DMS79 (cell line): Measurements from ENCODE around the gene PLA2G4E.

Source experiments
- DNase-seq: peaks from one replicate; lab custom pipeline; 2025; lab: John Stamatoyannopoulos, UW

The PLA2G4E gene

DNA sequence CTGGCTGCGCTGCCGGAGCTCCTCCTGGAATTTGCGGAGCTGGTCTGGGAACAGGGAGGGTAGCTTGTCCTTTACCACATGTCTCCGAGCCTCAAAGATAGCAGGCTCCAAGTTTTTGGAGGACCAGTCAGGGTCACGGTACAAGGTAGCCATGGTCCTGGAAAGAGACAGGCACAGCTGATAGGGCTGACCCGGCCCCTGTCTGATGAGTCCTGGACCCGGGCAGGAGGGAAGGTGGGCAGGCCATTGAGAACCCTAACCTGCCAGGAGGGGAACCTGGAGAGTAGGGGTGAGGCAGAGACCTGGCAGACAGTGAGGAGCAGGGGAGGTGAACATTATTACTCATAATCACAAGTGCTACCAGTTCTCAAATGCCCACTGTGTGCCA is 28.0 kb downstream of the PLA2G4E start:
- no peak for DNase-seq

DNA sequence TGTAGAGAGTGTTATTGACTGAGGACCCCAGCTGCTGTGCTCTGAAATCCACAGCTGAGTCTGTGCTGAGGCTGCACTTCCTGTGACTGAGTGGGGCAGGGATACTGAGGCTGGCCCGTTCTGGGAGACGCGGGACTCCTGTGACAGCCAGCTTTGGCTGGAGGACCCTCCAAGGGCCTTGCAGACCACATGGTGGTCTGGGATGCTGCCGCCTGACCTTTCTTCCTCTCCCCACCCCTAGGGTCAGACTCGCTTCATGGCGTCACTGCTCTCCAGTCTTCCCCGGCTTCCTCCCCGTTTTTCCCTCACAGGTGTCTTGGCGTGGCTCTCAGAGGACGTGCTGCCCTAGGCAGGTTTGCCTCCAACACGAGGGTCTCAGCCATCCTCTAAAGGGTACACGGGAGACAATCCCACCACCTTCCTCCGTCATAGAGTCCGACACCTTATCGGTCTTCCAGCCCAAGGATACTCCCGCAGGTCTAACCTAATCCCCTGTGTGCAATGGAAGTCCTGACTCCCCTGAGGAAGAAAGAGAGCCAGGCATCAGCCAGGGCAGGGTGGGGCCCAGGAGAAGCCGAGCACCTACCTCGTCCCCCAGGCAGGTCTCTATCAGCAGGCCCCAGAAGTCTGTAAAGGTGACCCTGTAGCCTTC is 28.6 kb downstream of the PLA2G4E start:
- no peak for DNase-seq

DNA sequence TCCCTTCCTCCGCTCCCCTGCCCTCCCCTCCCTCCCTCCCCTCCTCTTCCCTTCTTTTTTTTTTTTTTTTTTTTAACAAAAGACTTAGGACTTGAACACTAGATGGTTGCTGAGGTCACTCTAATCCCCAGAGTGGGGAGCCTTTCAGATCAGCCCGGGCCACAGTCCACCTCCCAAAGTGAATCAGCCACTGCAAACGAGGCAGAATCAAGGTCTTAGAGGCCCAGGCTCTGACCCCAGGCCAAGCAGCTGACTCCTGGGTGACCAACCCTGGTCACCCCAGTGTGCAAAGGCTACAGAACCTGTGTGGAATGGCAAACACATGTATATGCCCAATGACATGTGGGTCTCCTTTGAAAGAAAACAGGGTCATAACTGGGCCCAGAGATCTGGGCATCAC is 30.2 kb downstream of the PLA2G4E start:
- no peak for DNase-seq

DNA sequence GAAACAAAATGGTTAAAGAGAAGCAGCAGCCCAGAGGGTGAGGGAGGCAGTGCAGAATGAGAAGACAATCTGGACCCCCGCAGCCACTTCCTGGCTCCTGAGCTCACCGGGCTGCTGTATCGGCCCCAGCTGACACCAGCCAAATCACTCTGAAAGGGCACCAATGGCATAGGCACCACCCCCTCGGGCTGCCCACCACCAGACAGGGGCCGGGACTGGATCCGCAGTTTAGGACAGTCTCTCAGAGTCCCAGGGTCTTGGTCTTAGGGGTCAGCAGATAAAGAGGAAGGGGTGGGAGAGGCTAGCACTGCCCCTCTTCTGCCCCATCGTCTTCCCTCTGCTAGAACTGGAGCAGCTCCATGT is 30.6 kb downstream of the PLA2G4E start:
- DNase-seq: no peak

DNA sequence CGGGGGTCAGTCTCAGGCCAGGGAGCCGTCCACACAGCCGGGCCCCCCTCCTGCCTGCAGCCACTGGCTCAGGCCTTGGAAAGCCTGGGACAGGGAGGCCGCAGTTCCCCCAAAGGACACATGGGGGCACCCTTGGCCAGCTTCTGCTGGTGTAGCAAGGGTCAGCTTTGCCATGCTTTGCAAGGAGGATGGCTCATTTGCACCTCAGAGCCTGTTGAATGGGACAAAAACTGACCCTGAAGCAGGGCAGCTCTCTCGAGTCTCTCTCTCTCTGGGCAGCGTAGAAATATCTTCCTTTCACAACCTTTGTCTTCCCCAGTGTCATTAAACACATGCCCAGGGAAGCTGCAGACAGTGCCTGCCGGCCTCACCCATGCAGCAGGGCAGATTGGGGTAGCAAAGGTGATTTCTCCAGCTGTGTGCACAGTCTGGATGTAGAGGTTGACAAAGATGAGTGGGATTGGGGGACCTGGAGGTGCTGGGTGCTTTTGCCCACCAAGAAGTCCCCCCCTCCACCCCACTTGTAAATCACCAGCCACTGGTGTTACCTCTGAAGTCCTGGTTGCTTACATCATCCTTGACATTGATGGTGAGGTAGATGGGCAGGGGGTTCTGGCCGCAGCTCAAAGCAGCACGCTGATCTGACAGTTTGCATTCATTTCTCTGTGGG is 31.1 kb downstream of the PLA2G4E start:
- no peak for DNase-seq

DNA sequence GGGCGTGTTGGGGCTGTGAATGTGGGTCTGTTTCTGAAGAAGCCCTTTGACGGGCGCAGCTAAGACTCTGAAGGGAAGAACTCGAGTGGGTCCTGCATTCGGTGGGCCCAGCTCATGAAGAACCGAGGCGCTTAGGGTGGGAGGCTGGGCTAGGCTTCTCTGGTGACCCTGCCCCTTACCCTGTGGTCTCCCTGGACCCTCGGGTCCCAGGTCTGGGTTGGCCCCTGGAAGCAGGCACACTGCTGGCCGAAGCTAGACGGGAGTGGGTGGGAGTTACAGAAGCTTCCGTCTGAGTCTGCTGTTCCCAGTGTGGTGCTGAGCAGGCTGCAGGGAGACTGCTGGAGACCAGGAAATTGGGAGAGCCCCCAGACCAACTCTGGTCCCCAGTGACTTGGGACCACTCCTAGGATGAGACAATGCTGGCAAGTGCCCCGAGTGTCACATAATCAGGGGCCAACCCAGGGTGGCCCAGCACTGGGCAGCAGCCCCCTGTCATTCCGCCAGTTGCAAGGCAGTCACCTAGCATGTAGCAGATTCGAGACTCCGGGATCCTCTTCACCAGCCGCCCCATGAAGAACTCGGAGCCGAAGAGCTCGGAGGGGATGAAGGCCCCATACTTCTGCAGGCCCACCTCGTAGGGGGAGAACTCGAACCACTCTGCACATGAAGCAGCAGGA is 31.8 kb downstream of the PLA2G4E start:
- DNase-seq: no peak

DNA sequence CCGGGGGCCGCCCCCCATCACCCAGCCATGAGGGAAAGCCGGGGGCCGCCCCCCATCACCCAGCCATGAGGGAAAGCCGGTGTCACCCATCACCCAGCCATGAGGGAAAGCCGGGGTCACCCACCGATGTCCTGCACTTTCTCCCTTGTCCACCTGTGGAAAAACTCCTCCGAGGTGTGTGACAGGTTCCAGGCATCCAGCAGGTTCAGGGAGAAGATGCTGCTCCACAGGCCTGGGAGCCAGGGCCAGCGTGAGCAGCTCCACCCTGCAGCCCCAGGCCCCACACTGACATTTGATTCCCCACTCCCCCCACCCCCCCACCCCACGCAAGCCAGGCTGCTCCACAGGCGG is 32.9 kb downstream of the PLA2G4E start:
- DNase-seq: no peak

DNA sequence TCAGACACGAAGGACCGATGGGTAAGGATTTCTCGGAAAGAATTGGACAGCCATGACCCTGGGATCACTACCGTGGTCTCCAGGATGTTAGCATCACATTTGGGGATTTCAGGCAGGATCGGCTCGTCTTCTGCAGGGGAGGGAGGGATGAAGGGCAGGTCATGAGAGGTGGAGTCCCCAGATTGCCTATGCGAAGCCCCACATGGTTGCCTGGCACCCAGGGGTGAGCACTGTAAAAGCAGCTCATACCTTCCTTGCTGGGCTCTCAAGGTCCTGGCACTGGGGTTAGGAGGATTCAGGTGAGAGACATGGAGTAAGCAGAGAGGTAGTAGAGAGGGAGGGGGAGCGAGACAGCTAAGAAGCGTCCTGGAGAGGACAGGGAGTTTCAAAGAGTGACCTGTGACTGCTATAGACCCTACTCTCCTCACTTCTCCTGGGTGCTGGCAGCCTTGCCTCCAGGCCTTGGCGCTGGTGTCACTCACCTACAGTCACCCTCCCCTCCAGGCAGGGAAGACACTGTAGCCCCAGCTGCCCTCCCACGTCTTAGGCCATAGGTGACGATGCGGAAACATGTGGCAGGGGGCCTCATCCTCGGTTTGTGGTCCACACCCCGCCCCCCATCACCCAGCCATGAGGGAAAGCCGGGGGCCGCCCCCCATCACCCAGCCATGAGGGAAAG is 33.5 kb downstream of the PLA2G4E start:
- DNase-seq: no peak

DNA sequence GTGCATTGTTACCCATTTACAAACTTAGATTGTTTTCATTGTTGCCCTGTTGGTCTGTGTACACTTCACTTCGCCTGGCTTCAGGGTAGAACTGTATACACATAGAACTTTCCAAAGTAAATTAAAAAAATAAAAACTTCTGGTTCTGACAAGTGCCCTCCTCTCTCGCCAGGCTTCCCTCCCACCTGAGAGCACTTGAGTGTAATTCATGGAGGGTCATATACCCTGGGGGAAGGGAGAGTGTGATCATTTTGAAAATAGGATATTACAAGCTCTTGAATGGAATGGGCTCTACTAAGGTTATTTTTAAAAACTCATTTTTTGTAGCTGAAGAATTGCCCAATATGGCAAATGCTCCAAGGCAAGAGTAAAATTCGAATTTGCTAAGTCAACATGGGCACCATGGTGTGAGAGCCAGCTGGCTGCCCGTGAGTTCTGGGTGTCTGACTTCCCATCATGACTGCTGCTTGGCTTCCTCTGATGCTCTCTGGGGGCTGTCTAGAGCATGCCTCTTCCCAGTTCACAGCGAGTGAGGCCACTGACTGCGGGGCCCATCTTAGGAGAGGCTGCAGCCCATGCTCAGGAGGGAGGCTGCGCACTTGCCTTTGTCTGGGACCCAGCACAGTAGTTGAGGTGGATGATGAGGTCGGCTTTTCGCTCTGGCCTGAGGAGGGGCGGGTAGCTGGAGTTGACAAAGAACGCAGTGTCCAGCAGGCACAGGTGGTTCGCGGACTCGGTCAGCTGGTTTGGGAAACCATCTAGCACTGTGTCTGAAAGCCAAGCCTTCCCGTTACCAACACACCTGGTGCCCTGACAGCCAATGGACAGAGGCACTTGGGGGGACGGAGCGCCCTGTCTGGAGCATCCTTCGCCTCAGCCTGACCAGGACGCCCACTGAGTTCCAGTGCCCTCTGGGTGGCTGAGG is 35.3 kb downstream of the PLA2G4E start:
- no peak for DNase-seq

DNA sequence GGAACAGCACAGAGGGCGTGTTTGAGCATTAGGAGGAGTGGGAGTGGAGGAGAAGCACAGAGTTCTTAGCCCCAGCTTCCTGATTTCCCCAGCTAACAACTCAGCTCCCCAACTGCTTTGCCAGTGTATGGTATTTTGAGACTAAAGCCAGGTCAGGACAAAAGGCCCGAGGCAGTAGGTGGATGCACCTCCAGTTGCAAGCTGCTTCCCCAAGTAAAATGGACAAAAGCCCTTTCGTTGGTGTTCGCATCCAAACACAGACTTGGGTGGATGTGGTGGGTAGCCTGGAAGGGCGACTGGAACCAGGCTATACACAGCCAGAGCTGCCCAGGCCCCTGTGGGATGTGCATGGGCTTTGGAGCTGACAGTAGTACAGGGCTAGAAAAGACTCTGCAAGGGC is 36.2 kb downstream of the PLA2G4E start:
- DNase-seq: no peak

DNA sequence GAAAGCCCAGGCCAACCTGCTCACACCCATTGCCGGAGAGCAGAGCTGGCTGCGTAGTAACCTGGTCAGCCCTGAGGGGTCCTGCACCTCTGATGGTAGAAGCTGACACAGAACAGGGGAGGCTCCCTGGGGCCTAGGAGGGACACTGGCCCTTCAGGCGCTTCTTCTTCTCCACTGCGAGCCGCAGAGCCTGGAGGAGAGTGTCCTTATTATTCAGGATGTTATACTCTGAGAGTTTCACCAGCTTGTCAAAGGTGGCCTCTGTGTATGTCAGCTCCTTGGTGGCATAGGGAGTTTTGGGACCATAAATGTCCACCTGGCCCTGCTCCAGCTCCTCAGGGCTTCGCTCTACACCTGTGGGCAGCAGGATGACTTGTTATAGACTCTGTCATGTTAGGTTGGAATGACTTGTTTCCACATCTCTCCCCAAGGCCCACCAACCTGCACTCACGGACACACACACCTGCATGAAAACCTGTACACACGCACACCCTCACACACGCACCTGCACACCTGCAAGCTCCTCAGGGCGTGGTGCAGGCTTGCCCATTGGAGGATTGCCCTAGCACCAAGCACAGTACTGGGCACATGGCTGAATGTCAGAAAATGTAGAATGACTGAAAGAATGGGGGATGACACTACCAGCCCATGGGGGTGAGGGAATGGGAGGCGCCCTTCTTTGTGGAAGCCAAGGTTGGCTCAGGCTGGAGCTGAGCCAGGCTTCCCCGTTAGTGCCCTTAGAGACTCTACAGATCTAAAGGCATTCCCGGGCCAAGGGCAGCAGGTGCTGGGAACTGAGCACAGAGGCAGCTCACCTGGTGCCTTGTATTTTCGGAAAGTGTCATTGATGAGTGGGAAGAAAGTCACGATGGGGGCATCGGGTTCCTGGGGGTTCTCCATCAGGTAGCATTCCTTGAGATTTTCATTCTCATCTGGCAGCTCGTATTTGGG is 36.9 kb downstream of the PLA2G4E start:
- DNase-seq: no peak

DNA sequence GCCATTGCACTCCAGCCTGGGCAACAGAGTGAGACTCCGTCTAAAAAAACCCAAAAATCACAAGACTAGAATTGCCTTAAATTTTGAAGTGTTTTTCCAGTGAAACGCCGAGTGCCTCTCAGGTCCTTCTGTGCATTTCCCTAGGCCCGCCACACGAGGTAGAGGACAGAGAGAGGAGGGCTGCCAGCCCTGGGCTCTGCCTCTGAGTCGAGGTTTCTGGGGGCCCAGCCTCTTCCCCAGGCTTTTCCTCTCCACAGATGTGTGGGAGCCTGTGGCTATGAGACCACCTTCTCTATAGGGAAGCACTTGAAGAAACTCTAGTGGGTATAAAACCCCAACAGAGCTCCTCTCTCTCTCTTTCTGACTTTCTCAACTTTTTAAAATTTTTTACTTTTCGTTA is 37.6 kb downstream of the PLA2G4E start:
- no peak for DNase-seq

DNA sequence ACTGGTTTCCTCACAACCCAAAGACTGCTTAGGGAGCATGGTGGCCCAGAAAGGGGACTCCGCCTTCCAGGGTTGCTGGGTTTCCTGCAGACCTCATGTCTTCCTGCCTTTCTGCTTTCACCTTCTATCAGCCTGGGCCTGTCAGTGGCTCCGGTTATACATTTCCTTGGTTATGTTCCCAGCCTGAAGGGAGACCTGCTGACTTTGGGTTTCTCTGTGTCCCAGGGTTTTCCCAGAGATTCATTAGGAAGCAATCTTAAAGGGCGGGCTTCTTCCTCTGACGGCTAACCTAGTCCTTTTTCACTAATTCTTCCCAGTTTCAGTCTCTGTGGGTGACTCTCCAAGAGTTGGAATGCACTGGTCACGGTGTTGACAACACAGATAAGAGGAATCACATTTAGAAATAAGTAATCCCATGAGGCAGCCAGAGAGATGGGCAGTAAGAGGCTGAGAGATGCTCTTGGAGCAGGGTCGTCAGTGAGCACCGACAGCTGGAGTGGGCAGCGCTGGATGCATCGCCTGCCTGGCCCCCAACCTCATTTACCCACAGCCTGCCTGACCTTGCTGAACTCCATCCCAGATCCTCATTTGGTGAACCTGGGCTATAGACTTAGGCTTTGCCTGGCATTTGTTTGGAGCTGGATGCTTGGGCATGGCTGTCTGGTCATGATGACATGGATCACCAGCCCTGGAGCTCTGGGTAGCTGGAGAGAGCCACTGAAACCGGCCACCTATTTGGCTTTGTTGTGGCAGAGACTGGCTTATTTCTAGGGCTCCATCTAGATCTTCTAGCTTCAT is 38.5 kb downstream of the PLA2G4E start:
- no peak for DNase-seq

DNA sequence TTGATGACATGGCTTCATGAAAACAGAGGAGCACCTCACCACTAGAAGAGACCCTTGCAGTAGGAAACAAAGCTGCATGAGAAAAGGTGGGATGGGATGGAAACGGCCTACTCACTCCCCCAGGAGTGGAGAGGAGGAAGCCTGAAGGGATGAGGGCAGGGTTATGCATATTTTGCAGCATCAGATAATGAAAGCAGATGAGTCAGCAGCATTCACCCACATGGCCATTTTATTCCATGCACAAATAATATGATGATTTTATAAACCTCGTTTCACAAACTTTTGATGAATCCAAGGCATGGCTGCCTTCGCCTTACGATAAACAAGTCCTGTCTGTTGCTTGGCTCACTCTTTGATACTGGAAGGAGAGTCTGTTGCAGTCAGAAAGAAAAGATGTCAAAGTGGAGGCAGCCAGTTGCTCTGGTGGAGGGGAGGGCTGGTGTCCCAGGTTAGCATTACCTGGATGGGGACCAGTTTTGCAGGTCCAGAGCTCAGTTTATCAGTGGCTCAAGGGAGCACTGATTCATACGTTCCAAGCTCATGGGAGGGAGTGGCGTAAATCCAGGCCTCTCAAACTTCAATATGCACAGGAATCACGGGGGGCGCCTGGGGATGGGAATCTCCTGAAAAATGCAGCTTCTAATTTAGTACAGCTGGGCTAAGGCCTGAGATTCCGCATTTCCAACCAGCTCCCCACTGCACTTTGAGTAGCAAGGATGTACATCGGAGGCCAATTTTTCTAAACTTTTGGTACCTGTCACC is 39.3 kb downstream of the PLA2G4E start:
- DNase-seq: no peak

DNA sequence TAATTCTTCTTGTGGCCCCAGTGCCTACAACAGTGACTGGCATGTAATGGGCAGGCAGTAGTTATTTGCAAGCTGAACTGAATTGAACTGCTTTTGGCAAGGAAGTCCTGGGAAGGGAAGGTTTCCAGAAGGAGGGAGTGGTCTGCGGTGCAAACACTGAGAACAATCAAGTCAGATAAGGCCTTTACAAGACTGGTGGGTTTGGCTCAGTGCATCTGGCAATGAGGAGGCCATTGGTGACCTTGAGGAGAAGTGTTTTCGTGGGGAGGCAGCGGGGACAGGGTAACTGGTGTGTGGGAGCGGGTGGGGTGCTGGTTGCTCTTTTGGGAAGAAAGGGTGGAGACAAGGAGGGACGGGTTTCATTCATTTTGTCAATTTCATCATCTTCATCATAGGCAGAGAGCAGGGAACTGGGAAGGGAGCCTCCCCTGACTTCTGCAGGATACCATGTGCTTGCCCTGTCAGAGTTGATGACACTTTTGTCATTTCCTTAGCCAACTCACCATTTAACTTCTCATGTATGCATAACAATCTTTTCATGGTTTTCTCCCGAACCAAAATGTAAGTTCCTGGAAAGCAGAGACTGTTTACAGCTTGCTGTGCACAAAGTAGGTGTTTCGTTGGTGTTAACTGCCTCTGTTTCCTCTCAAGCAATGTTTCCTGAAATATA is 40.1 kb downstream of the PLA2G4E start:
- DNase-seq: no peak

DNA sequence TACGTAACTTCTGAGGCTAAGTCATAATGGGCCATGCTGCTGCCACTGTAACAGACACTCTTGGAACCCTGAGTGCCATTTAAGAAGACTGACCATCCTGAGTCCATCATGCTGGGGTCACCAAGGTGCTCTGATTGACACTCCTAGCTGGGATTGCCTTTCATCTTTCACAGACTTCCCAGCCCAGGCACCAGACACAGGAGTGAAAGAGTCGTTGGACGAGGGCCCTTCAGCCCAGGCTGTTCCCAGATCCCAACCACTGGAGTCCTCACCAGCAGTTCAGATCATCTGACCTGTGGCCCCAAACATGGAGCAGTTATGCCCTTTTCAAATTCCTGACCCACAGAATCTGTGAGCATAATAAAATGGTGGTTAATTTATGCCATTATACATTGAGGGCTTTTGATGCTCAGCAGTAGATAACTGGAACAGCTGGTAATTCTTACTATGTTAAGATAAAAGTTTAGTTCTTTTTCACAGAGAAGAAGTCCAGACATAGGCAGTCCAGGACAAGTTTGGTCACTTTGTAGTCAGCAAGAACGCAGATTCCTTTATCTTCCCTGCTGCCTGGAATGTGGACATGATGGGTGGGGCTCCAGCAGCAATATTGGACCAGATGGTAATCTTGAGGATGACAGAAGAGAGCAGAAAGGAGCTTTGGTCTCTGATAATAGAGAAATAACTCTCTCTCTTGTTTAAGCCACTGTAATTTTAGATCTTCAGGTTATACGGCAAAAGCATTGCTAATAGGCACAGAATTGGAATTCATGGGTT is 41.2 kb downstream of the PLA2G4E start:
- DNase-seq: no peak

DNA sequence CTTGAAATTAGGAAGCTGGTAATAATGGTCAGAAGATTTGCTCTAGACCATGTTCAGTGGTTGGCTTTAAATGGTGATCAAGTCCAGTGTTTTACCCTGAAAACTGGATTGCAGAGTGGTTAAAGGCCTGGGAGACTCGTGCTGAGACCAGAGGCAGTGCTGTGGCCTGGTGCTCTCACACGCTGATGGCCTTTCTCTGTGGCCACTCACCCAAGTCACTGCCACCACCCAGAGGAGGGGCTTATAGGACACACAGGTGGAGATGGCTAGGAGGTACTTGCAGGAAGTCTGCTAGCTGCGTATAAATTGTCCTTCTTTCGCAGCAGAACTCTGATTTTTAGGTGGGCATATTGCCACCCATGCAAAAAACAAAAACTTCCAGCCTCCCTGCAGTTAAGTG is 42.3 kb downstream of the PLA2G4E start:
- DNase-seq: no peak
